ENCODE results near the gene C1orf105.

DNA sequence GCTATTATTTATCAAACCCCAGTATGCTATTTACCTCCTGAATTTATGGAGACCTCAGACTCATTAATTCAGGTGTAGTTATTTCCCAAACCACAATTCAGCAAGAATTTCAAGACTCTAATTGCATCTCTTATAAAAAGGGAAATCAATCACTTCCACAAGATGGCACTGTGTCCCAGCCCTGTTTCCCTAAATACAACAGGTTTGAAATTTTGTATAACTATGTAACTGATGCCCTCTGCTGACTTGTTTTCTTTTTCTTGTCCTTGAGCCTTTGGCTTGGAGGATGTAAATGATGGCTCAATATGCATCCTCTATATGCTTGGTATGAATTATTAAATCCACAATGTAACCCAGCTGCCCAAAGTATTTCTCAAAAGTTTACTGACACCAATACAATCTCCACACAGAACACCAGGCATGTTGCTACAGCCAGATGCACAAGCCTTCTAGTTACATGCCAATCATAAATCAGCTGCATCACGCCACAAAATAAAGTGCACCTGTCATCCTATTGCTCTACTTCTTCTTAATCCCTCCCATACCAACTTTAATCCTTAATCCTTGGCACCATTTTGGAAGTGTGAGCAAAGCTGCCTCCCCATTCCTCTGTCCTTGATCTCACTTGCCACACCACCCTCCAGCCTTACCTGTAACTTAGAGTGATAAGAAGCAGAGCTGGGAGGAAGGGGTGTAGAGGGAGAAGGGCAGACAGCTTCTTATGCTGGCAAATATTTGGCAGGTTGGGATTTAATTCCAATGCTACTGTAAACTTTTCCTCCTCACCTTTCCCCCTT is 9.0 kb downstream of the C1orf105 start:
- TF ChIP-seq SUZ12 (IDR thresholded peaks at IDR 0.05; ENCODE audit: extremely low read depth, insufficient read depth, insufficient read length) (no peak), YY1 (IDR thresholded peaks at IDR 0.05; ENCODE audit: insufficient read depth, insufficient read length) (no peak)
